ENCODE measurements around the gene PAFAH1B2.

- TF ChIP-seq CTCF (IDR thresholded peaks at IDR 0.05 in 4 of 5, conservative IDR thresholded peaks at IDR 0.05 in 1 of 5), result no peak
- no peak for TF ChIP-seq POLR2A (IDR thresholded peaks at IDR 0.05)
These were observed 33.7 kb upstream of the PAFAH1B2 start for GRCh38 chr11:117110294-117110950.
